Endothelial cell of umbilical vein (primary cell): ENCODE measurements around the gene ZNF827. TPM values are rescaled to one million over a fixed set of nuclear protein-coding genes. Genes with fewer than 3 reads are reported as not detected.

ENCODE experiments used
- BruUV-seq: library from RNA; stranded (reverse); fragments of 400-500 nt; replicated peaks from 2 replicates; lab custom pipeline; 2021; lab: Mats Ljungman, UMichigan
- CTCF ChIA-PET: fragments of 300-600, 350-600 bp; sonication (Branson Sonifier 250); formaldehyde crosslinking; loops from one replicate; lab custom pipeline; 2021; ENCODE audit warnings: antibody characterized with exemption, inconsistent platforms; lab: Charles Lee
- POLR2A ChIA-PET: fragments of 300-600, 350-600 bp; sonication (Branson Sonifier 250); formaldehyde crosslinking; loops from one replicate; lab custom pipeline; 2021; ENCODE audit warnings: antibody characterized with exemption, inconsistent platforms; lab: Charles Lee
- DNase-seq: peaks from one replicate; pipeline ENCODE4 v3.0.0-alpha.2; 2011; ENCODE audit warnings: low read depth, low spot score
- FAIRE-seq: peaks from 2 replicates; lab custom pipeline; 2011; peaks lifted over from hg19 to GRCh38; lab: Jason Lieb, UNC
- H2AFZ ChIP-seq: 2 replicates; pipeline ENCODE4 v1.6.0; 2012; ENCODE audit warnings: low read depth, low read length, control low read depth, inconsistent platforms
- H3K27ac ChIP-seq: 2 replicates; pipeline ENCODE4 v1.5.1; 2011; ENCODE audit warnings: low read depth, mild to moderate bottlenecking, control low read depth, low read length, moderate library complexity; ENCODE audit not compliant: insufficient read depth
- H3K27me3 ChIP-seq, 2 experiments: 2 replicates each; pipeline versions ENCODE4 v1.6.0 to v1.6.1; 2011; ENCODE audit warnings: low read length in 2 of 2, mixed read lengths in 1 of 2; ENCODE audit not compliant: control insufficient read depth in 2 of 2, insufficient read depth in 2 of 2
- H3K36me3 ChIP-seq, 2 experiments: 2 replicates in 1 of 2; 3 replicates in 1 of 2; pipeline ENCODE4 v1.5.1; 2011; ENCODE audit warnings: low read length in 2 of 2, mild to moderate bottlenecking in 1 of 2, moderate library complexity in 1 of 2; ENCODE audit not compliant: control insufficient read depth in 2 of 2, insufficient read depth in 2 of 2; ENCODE audit errors: extremely low read depth in 1 of 2
- H3K4me1 ChIP-seq: 3 replicates; pipeline ENCODE4 v1.5.1; 2011; ENCODE audit warnings: mild to moderate bottlenecking, low read length; ENCODE audit not compliant: control insufficient read depth, insufficient read depth; ENCODE audit errors: extremely low read depth
- H3K4me2 ChIP-seq: 2 replicates; pipeline ENCODE4 v1.6.1; 2011; ENCODE audit warnings: low read length, control low read depth, mixed read lengths; ENCODE audit not compliant: insufficient read depth
- H3K4me3 ChIP-seq, 3 experiments: fragments of 200-600 bp in 1 of 3; sonication (generic), shearing (Covaris generic) in 1 of 3; replicated peaks in 1 of 3; 2 replicates each; pipeline ENCODE4 v1.5.1; 2011 to 2016; ENCODE audit warnings: control low read depth in 3 of 3, low read length in 3 of 3, mild to moderate bottlenecking in 2 of 3, inconsistent platforms in 1 of 3, low read depth in 1 of 3, moderate library complexity in 1 of 3; ENCODE audit not compliant: insufficient read depth in 1 of 3
- H3K79me2 ChIP-seq: 2 replicates; pipeline ENCODE4 v1.6.0; 2012; ENCODE audit warnings: low read length, inconsistent platforms; ENCODE audit not compliant: control insufficient read depth, insufficient read depth
- H3K9ac ChIP-seq: replicated peaks from 2 replicates; pipeline ENCODE3; 2011; ENCODE audit warnings: low read length, control low read depth; ENCODE audit not compliant: insufficient read depth; ENCODE audit errors: extremely low read depth
- H3K9me1 ChIP-seq: replicated peaks from 3 replicates; pipeline ENCODE4 v1.6.0; 2011; ENCODE audit warnings: mild to moderate bottlenecking, low read length; ENCODE audit not compliant: control insufficient read depth, insufficient read depth; ENCODE audit errors: extremely low read depth
- H3K9me3 ChIP-seq: replicated peaks from 2 replicates; pipeline ENCODE4 v1.5.1; 2012; ENCODE audit warnings: low read length, inconsistent platforms; ENCODE audit not compliant: control insufficient read depth, insufficient read depth
- H4K20me1 ChIP-seq: replicated peaks from 2 replicates; pipeline ENCODE3; 2011; ENCODE audit warnings: mild to moderate bottlenecking, low read length; ENCODE audit not compliant: control insufficient read depth, insufficient read depth; ENCODE audit errors: extremely low read depth
- EZH2 ChIP-seq: IDR thresholded peaks from 2 replicates; pipeline ENCODE4 v1.6.1; 2012; ENCODE audit warnings: borderline replicate concordance, low read depth, mild to moderate bottlenecking, moderate library complexity, low read length, inconsistent platforms; ENCODE audit not compliant: severe bottlenecking
- FOS ChIP-seq: IDR thresholded peaks from 2 replicates; pipeline ENCODE4 v1.6.1; 2011; ENCODE audit warnings: mild to moderate bottlenecking, low read length, moderate library complexity, borderline replicate concordance; ENCODE audit not compliant: insufficient read depth
- GATA2 ChIP-seq: IDR thresholded peaks from 2 replicates; pipeline ENCODE4 v1.7.0; 2011; ENCODE audit warnings: low read depth, mild to moderate bottlenecking, moderate library complexity, mixed read lengths, low read length; ENCODE audit not compliant: insufficient read length, insufficient read depth
- JUN ChIP-seq: IDR thresholded peaks from 2 replicates; pipeline ENCODE4 v1.6.1; 2011; ENCODE audit warnings: borderline replicate concordance, low read depth; ENCODE audit not compliant: insufficient read length, insufficient read depth
- MYC ChIP-seq: IDR thresholded peaks from one replicate; pipeline ENCODE4 v1.6.1; 2011; ENCODE audit warnings: mild to moderate bottlenecking, low read depth, low read length
- POLR2A ChIP-seq: IDR thresholded peaks from 2 replicates; pipeline ENCODE4 v1.6.1; 2012; ENCODE audit warnings: low read depth, mild to moderate bottlenecking, control low read depth, low read length
- POLR2AphosphoS5 ChIP-seq: IDR thresholded peaks from 2 replicates; pipeline ENCODE4 v1.6.1; 2012; ENCODE audit warnings: low read depth, mild to moderate bottlenecking, control low read depth, low read length, moderate library complexity; ENCODE audit not compliant: insufficient read depth
- dilution Hi-C: fragments of 300-500 bp; cut with MboI; formaldehyde crosslinking; loops from one replicate; pipeline ENCODE4 v1.15.0; 2019; ENCODE audit warnings: low sequenced_read_pairs; ENCODE audit not compliant: extremely low pct_ligation_motif_present
- intact Hi-C: fragments of 100-400 bp; cut with micrococcal nuclease; formaldehyde crosslinking; loops from one replicate; pipeline ENCODE4 v1.10.0; 2022
- polyA plus RNA-seq, 4 experiments: library from polyadenylated mRNA; depleted of rRNA in 3 of 4; stranded (reverse) in 3 of 4; unstranded in 1 of 4; fragments of >200 nt; gene quantifications; 2 replicates each; pipeline versions ENCODE4 v1.2.1 to v1.2.3, GENCODE V29; 2011 to 2012; ENCODE audit warnings: missing spikeins in 1 of 4
- total RNA-seq: library from RNA; stranded (reverse); gene quantifications from 2 replicates; pipeline ENCODE4 v1.2.3, GENCODE V29; 2021
- TF ChIP-seq, protein P1 (sequence below), 2 donors: IDR thresholded peaks; 1 replicate in 1 of 2; 2 replicates in 1 of 2; pipeline ENCODE4 v1.5.1; 2011; ENCODE audit warnings: low read length in 2 of 2, mild to moderate bottlenecking in 2 of 2, moderate library complexity in 2 of 2, control low read depth in 1 of 2, inconsistent platforms in 1 of 2, low read depth in 1 of 2; ENCODE audit not compliant: insufficient read depth in 1 of 2; ENCODE audit errors: extremely low read depth in 1 of 2
- TF ChIP-seq, protein P2 (sequence below): IDR thresholded peaks from 2 replicates; pipeline ENCODE4 v1.6.1; 2011; ENCODE audit not compliant: insufficient read depth, insufficient read length

The ZNF827 gene
- total and polyA plus RNA-seq, 2 donors (not counting 3 experiments of a cell fraction or from before 2014, with no cell fraction given): 16.9 to 23.7 TPM

DNA sequence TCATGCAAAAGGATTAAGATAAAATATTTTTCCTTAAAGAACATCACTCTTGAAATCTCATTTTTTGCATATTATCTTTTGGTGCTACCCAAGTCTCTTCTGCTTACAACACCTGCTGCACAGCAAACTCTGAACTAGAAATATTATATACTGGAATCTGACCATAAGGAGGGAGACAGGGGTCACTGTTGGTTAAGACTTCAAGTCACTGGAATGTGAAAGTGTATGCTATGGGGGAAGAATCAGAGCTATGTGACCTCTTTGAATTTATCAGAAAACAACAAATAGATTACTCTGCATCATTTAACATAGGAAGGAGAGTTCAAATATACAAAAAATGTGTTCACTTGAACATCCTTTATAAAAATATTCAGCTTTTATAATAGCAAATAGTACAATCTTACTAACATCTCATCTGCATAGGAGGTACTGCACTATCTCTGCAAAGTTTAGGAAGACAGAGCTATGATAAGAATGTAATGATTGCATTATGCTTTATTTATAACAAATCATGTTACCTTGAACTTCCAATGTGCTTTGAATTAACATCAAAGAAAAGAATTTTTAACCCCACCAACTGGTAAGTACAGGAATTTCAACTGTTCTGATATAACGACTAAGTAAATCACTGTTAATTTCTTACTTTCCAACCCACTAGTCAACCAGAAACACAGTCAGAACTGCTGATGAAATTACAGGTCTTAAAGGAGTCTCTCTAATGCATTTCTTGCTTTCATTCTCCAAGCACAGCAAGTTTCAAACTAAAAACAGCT lies 69.8 kb downstream of the ZNF827 start:
- POLR2A ChIA-PET: no interaction called here
- H3K4me2 ChIP-seq: no peak overlapping the region
- CTCF ChIA-PET: interaction anchor here (0.7 to 1.8 kb wide), 10 partner anchors 10 to 190 kb away, joined by 3 to 13 read pairs (median 4); no protein-coding TSS in a partner anchor
- dilution Hi-C loops (no loop called here), intact Hi-C loops (no loop called here)
- peak; percentile 42 for FAIRE-seq
- H3K4me3 ChIP-seq: no peak overlapping the region
- H3K4me1 ChIP-seq: peaks cover 6% of the 10 kb centered on the region
- no peaks in the 10 kb centered on the region for H3K79me2 ChIP-seq
- H2AFZ ChIP-seq: no peak overlapping the region
- no peaks in the 10 kb centered on the region for H4K20me1 ChIP-seq
- no peak overlapping the region for H3K27ac ChIP-seq
- peaks cover 0 to 2% of the 10 kb centered on the region in 2 experiments for H3K36me3 ChIP-seq
- BruUV-seq: no TSS peak
- no peaks in the 10 kb centered on the region for H3K9me3 ChIP-seq
- no peaks in the 10 kb centered on the region for H3K9me1 ChIP-seq
- DNase-seq: peak; percentile 37
- no peaks in the 10 kb centered on the region for H3K27me3 ChIP-seq
- H3K9ac ChIP-seq: no peak overlapping the region
- TF ChIP-seq, protein P1, sequence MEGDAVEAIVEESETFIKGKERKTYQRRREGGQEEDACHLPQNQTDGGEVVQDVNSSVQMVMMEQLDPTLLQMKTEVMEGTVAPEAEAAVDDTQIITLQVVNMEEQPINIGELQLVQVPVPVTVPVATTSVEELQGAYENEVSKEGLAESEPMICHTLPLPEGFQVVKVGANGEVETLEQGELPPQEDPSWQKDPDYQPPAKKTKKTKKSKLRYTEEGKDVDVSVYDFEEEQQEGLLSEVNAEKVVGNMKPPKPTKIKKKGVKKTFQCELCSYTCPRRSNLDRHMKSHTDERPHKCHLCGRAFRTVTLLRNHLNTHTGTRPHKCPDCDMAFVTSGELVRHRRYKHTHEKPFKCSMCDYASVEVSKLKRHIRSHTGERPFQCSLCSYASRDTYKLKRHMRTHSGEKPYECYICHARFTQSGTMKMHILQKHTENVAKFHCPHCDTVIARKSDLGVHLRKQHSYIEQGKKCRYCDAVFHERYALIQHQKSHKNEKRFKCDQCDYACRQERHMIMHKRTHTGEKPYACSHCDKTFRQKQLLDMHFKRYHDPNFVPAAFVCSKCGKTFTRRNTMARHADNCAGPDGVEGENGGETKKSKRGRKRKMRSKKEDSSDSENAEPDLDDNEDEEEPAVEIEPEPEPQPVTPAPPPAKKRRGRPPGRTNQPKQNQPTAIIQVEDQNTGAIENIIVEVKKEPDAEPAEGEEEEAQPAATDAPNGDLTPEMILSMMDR (IDR thresholded peaks at IDR 0.05; ENCODE audit: extremely low read depth in 1 of 2, insufficient read depth in 1 of 2, low read depth in 1 of 2, low read length in 2 of 2): no peak
- TF ChIP-seq FOS: no peak
- no peak for TF ChIP-seq POLR2AphosphoS5
- no peak for TF ChIP-seq MYC
- no peak for TF ChIP-seq GATA2
- no peak for TF ChIP-seq JUN
- no peak for TF ChIP-seq POLR2A
- TF ChIP-seq EZH2: no peak
- TF ChIP-seq, protein P2, sequence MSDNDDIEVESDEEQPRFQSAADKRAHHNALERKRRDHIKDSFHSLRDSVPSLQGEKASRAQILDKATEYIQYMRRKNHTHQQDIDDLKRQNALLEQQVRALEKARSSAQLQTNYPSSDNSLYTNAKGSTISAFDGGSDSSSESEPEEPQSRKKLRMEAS: no peak
